ENCODE measurements around the gene KCNH2. TPM values are rescaled to one million over a fixed set of nuclear protein-coding genes. Genes with fewer than 3 reads are reported as not detected.

The KCNH2 gene
- total RNA-seq, 4 donors from 2014 or later = 0.70 TPM; not detected in 3

DNA sequence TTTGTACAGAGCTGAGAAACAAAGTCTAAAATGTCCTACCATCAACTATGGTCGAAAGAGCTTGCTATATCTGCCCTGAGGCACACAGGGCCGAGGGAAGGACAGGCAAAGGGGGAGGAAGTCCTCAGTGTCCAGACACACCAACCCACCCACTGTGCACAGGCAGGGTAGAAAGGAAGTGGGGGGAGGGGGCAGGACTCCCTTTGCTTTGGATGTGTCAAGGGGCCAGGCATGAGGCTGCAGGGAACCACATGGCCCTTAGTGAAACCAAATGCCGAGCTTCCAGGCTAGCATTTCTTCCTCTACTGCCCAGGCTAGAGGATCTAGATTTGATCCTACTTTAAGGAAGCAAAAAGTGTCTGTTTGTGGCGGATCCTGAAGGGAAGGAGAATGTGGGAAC, 28.6 kb downstream of the KCNH2 start:
- Histone ChIP-seq H3K36me3 (no peaks in the 10 kb centered on the region), H3K4me1 (peaks cover 21% of the 10 kb centered on the region), H3K27me3 (peaks cover 63% of the 10 kb centered on the region), H3K4me3 (no peak overlapping the region), H3K27ac (no peak overlapping the region), H3K9me3 (no peaks in the 10 kb centered on the region)
- WGBS = 66% methylated on average over 4 of the region's 4 CpGs
- peak in 1 of 2 donors; percentile 20 for DNase-seq (ENCODE audit: low spot score in 2 of 2)
- TF ChIP-seq POLR2AphosphoS5 (IDR thresholded peaks at IDR 0.05) = no peak
- no peak for TF ChIP-seq POLR2A (IDR thresholded peaks at IDR 0.05)
- no peak for TF ChIP-seq EP300 (IDR thresholded peaks at IDR 0.05)
- TF ChIP-seq, protein P1, sequence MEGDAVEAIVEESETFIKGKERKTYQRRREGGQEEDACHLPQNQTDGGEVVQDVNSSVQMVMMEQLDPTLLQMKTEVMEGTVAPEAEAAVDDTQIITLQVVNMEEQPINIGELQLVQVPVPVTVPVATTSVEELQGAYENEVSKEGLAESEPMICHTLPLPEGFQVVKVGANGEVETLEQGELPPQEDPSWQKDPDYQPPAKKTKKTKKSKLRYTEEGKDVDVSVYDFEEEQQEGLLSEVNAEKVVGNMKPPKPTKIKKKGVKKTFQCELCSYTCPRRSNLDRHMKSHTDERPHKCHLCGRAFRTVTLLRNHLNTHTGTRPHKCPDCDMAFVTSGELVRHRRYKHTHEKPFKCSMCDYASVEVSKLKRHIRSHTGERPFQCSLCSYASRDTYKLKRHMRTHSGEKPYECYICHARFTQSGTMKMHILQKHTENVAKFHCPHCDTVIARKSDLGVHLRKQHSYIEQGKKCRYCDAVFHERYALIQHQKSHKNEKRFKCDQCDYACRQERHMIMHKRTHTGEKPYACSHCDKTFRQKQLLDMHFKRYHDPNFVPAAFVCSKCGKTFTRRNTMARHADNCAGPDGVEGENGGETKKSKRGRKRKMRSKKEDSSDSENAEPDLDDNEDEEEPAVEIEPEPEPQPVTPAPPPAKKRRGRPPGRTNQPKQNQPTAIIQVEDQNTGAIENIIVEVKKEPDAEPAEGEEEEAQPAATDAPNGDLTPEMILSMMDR (IDR thresholded peaks at IDR 0.05) = no peak

DNA sequence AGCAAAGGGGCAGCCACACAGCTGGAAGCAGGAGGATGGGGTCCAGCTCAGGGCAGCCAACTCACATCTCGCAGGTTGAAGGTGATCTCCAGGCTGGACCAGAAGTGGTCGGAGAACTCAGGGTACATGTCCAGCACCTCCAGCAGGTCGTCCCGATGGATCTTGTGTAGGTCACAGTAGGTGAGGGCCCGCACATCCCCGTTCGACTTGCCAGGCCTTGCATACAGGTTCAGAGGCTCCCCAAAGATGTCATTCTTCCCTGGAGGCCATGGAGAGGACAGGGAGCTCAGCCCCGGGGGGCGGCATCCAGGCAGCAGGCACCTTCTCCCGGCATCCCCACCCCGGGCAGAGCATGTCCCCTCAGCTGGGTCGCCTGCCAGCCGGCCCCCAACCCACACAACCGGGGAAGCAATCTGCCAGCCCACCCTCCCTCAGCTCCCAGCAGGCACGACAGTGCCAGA, 29.3 kb downstream of the KCNH2 start:
- H3K9me3 ChIP-seq = no peaks in the 10 kb centered on the region
- WGBS = 59% methylated on average over 3 of the region's 15 CpGs
- no peak overlapping the region for H3K4me3 ChIP-seq
- peaks cover 55% of the 10 kb centered on the region for H3K27me3 ChIP-seq
- TF ChIP-seq POLR2AphosphoS5 (IDR thresholded peaks at IDR 0.05) (no peak), POLR2A (IDR thresholded peaks at IDR 0.05) (no peak), EP300 (IDR thresholded peaks at IDR 0.05) (no peak)
- TF ChIP-seq, protein P1 (IDR thresholded peaks at IDR 0.05) = no peak
- no peak overlapping the region for H3K27ac ChIP-seq
- H3K4me1 ChIP-seq = peaks cover 26% of the 10 kb centered on the region
- DNase-seq (ENCODE audit: low spot score in 2 of 2) = peak in 1 of 2 donors; percentile 50
- no peaks in the 10 kb centered on the region for H3K36me3 ChIP-seq

GRCh38 chr7:150947761-150948651, 30.1 kb downstream of the KCNH2 start:
- TF ChIP-seq POLR2AphosphoS5 (IDR thresholded peaks at IDR 0.05) = no peak
- TF ChIP-seq, protein P1 (IDR thresholded peaks at IDR 0.05) = no peak
- TF ChIP-seq POLR2A (IDR thresholded peaks at IDR 0.05) = no peak
- no peak for TF ChIP-seq EP300 (IDR thresholded peaks at IDR 0.05)
- H3K4me3 ChIP-seq = no peak overlapping the region
- WGBS = 42% methylated on average over 17 of the region's 34 CpGs
- DNase-seq (ENCODE audit: low spot score in 2 of 2) = peak; percentile 36 to 55
- H3K27ac ChIP-seq = no peak overlapping the region
- H3K36me3 ChIP-seq = no peaks in the 10 kb centered on the region
- peaks cover 28% of the 10 kb centered on the region for H3K4me1 ChIP-seq
- H3K9me3 ChIP-seq = no peaks in the 10 kb centered on the region
- H3K27me3 ChIP-seq = peaks cover 49% of the 10 kb centered on the region

- H3K27ac ChIP-seq = no peak overlapping the region
- H3K4me3 ChIP-seq = no peak overlapping the region
- H3K4me1 ChIP-seq = peaks cover 35% of the 10 kb centered on the region
- H3K9me3 ChIP-seq = no peaks in the 10 kb centered on the region
- no peaks in the 10 kb centered on the region for H3K36me3 ChIP-seq
- DNase-seq (ENCODE audit: low spot score in 2 of 2) = peak; percentile 45 to 57
- TF ChIP-seq POLR2A (IDR thresholded peaks at IDR 0.05) = no peak
- TF ChIP-seq EP300 (IDR thresholded peaks at IDR 0.05) = no peak
- no peak for TF ChIP-seq POLR2AphosphoS5 (IDR thresholded peaks at IDR 0.05)
- TF ChIP-seq, protein P1 (IDR thresholded peaks at IDR 0.05) = no peak
- peaks cover 44% of the 10 kb centered on the region for H3K27me3 ChIP-seq
- WGBS = no CpG with 5 or more reads among the region's 31 CpGs
These were observed 30.8 kb downstream of the KCNH2 start for GRCh38 chr7:150947241-150947745.

Measured in suprapubic skin (tissue), 4 donors.